GM12878 (cell line): Measurements from ENCODE around the gene FNDC3B.
"Not testable (repeated sequence)": the region's sequence is repeated elsewhere in the genome, so short reads cannot be mapped to it uniquely, and the experiment has no call there.

Source experiments
- ASH2L ChIP-seq: fragments of 300-600, 200-600 bp; sonication (generic); IDR thresholded peaks from 2 replicates; pipeline ENCODE4 v1.6.1; 2017; ENCODE audit warnings: low read depth, mild to moderate bottlenecking, borderline replicate concordance
- CBX5 ChIP-seq: sonication (generic); IDR thresholded peaks from 2 replicates; pipeline ENCODE4 v1.6.1; 2016; ENCODE audit warnings: low read depth, moderate library complexity, mild to moderate bottlenecking, inconsistent platforms
- CREM ChIP-seq: IDR thresholded peaks from 2 replicates; pipeline ENCODE4 v1.6.1; 2014; ENCODE audit warnings: antibody characterized with exemption, low read depth
- CTCF ChIP-seq, 3 experiments: IDR thresholded peaks in 2 of 3; conservative IDR thresholded peaks in 1 of 3; 2 replicates each; pipeline ENCODE4 v1.5.1; 2011; ENCODE audit warnings: low read depth in 3 of 3, low read length in 3 of 3, mild to moderate bottlenecking in 3 of 3, control low read depth in 2 of 3, moderate library complexity in 2 of 3, inconsistent platforms in 1 of 3, mixed read lengths in 1 of 3; ENCODE audit not compliant: control insufficient read depth in 2 of 3, insufficient read depth in 1 of 3; ENCODE audit errors: extremely low read depth in 1 of 3
- ESRRA ChIP-seq: IDR thresholded peaks from 2 replicates; pipeline ENCODE4 v1.6.1; 2012; ENCODE audit warnings: mild to moderate bottlenecking, low read length, improper control_type of control experiment
- FOS ChIP-seq: IDR thresholded peaks from 3 replicates; pipeline ENCODE4 v1.6.1; 2011; ENCODE audit warnings: borderline replicate concordance; ENCODE audit not compliant: insufficient read length; ENCODE audit errors: extremely low read depth
- POLR2A ChIP-seq: IDR thresholded peaks from 2 replicates; pipeline ENCODE4 v1.6.1; 2011; ENCODE audit warnings: low read depth, mild to moderate bottlenecking, low read length
- USF1 ChIP-seq: IDR thresholded peaks from 2 replicates; pipeline ENCODE4 v1.6.1; 2011; ENCODE audit warnings: borderline replicate concordance, low read depth, mild to moderate bottlenecking, moderate library complexity, mixed read lengths, low read length; ENCODE audit not compliant: insufficient read depth; ENCODE audit errors: extremely low read length
- ZBED1 ChIP-seq: IDR thresholded peaks from 2 replicates; pipeline ENCODE4 v1.6.1; 2016; ENCODE audit warnings: borderline replicate concordance
- ZBTB11 ChIP-seq: fragments of 450-650 bp; formaldehyde crosslinking; IDR thresholded peaks from 2 replicates; pipeline ENCODE4 v1.5.0; 2022; ENCODE audit warnings: mild to moderate bottlenecking, missing genetic modification characterization
- ZBTB33 ChIP-seq: fragments of 450-650 bp; IDR thresholded peaks from 2 replicates; pipeline ENCODE4 v1.6.1; 2017; ENCODE audit warnings: mild to moderate bottlenecking
- ZZZ3 ChIP-seq: IDR thresholded peaks from 2 replicates; pipeline ENCODE4 v1.6.1; 2011; ENCODE audit warnings: low read depth; ENCODE audit not compliant: control insufficient read depth, insufficient read length

GRCh38 chr3:171990239-171990638, 49.1 kb upstream of the FNDC3B start:
- not testable (repeated sequence) for TF ChIP-seq CTCF (IDR thresholded peaks at IDR 0.05 in 2 of 3, conservative IDR thresholded peaks at IDR 0.05 in 1 of 3; ENCODE audit: control insufficient read depth in 2 of 3, extremely low read depth in 1 of 3, insufficient read depth in 1 of 3, low read depth in 3 of 3, low read length in 3 of 3); ZBTB33; POLR2A; CBX5; ZBTB11; ASH2L; ZBED1; CREM; USF1; ZZZ3; FOS; ESRRA
